Esophagus muscularis mucosa (tissue), 4 donors: ENCODE data around the gene ZFP36L1.

Experiments used
- CTCF ChIP-seq, 3 experiments: fragments of 200-600 bp in 2 of 3; fragments of 450-650 bp in 1 of 3; sonication (generic) in 2 of 3; IDR thresholded peaks; one replicate each; pipeline ENCODE4 v1.5.1; 2017 to 2019; ENCODE audit warnings: antibody characterized with exemption in 3 of 3, mild to moderate bottlenecking in 2 of 3, moderate library complexity in 1 of 3
- EP300 ChIP-seq: sonication (generic); formaldehyde crosslinking; IDR thresholded peaks from one replicate; pipeline ENCODE4 v1.6.1; 2017; ENCODE audit warnings: antibody characterized with exemption
- POLR2A ChIP-seq: fragments of 450-650 bp; IDR thresholded peaks from one replicate; pipeline ENCODE4 v1.6.1; 2017; ENCODE audit warnings: antibody characterized with exemption, moderate library complexity, mild to moderate bottlenecking, low read depth
- POLR2AphosphoS5 ChIP-seq, 2 donors: sonication (generic); formaldehyde crosslinking; IDR thresholded peaks; one replicate each; pipeline ENCODE4 v1.6.1; 2017; ENCODE audit warnings: antibody characterized with exemption in 2 of 2

- TF ChIP-seq CTCF (IDR thresholded peaks at IDR 0.05), result peak; percentile 78 to 92 (median 79)
- TF ChIP-seq POLR2A, result no peak
- peak in 1 of 2 donors; percentile 43 for TF ChIP-seq POLR2AphosphoS5 (IDR thresholded peaks at IDR 0.05)
- TF ChIP-seq EP300, result no peak
Observed at GRCh38 chr14:68824517-68825347, 31.9 kb upstream of the ZFP36L1 start.
